ENCODE measurements around the gene TMEM184A.

- no peak for TF ChIP-seq EZH2 (IDR thresholded peaks at IDR 0.05; ENCODE audit: insufficient read depth, poor library complexity, severe bottlenecking)
- no peak for TF ChIP-seq EZH2phosphoT487 (IDR thresholded peaks at IDR 0.05; ENCODE audit: insufficient read depth, low read depth)
Measured at GRCh38 chr7:1578513-1578912, 22.5 kb upstream of the TMEM184A start.

Measured in GM23248 (cell line).